AG04450 (cell line): ENCODE results near the gene KRT85. TPM values are rescaled to one million over a fixed set of nuclear protein-coding genes. Genes with fewer than 3 reads are reported as not detected.

Source experiments
- CTCF ChIA-PET: fragments of 300-600, 350-600 bp; formaldehyde crosslinking; extraction: SDS; loops from one replicate; lab custom pipeline; 2022; ENCODE audit warnings: antibody characterized with exemption, inconsistent platforms; lab: Charles Lee
- POLR2A ChIA-PET: fragments of 350-600 bp; formaldehyde crosslinking; extraction: SDS; loops from one replicate; lab custom pipeline; 2021; ENCODE audit warnings: antibody characterized with exemption, inconsistent platforms; lab: Yijun Ruan, JAX
- DNase-seq: peaks from one replicate; pipeline ENCODE4 v3.0.0-alpha.2; 2011; ENCODE audit warnings: low read depth, low spot score
- H3K27ac ChIP-seq: one replicate; pipeline ENCODE4 v1.5.1; 2012; ENCODE audit warnings: low read depth, low read length, control low read depth
- H3K27me3 ChIP-seq: one replicate; pipeline ENCODE4 v1.6.0; 2012; ENCODE audit warnings: low read length; ENCODE audit not compliant: control insufficient read depth, insufficient read depth
- H3K4me3 ChIP-seq: 2 replicates; pipeline ENCODE4 v1.5.1; 2011; ENCODE audit warnings: mild to moderate bottlenecking, low read depth, low read length, control low read depth
- H3K9me3 ChIP-seq: 2 replicates; pipeline ENCODE4 v1.5.1; 2012; ENCODE audit warnings: low read length; ENCODE audit not compliant: control insufficient read depth, insufficient read depth
- CTCF ChIP-seq: IDR thresholded peaks from 2 replicates; pipeline ENCODE4 v1.5.1; 2011; ENCODE audit warnings: low read depth, low read length, control low read depth, inconsistent platforms
- polyA plus RNA-seq: library from polyadenylated mRNA; depleted of rRNA; stranded (reverse); fragments of >200 nt; gene quantifications from 2 replicates; pipeline ENCODE4 v1.2.3, GENCODE V29; 2011

Gene KRT85
- polyA plus RNA-seq, 1 experiment, result not detected

DNA sequence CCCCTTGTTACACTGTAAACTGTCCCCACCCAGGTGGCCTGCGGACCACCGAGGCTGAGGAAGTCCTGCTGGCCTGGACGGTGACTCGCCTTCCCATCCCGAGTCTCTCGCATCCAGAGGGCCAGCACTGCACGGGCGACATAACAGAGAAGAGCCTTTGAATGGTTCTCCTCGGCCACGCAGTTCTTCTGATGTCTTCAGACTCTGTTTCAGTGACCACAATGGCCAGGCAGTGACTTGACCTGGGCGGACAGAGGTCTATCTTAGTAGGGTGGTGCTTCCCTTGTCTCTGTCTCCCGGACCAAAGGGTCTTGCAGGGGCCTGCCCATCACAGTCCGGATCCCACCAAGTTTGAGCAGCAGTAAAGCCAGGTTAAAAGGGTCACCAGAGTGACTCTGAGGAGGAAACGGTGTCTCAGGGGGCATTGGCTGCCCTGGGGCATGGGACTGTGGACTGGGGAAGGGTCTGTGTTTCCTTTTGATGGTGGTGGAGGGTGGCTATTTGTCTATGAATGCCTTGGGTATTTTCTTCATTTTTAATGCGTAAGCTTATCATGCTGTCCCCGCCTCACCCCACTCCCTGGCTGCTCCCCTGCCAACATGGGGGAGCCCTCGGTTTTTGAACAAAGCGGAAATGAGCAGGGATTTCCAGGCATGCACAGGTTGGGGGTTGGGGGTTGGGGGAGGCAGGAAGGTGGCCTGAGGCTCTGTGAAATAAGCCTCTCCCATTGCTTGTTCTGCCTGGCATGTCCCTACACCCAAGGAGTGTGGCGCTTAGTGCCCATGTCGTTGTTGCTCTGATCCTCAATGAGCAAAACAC lies 10.3 kb downstream of the KRT85 start:
- POLR2A ChIA-PET, result no interaction called here
- DNase-seq, result no peak
- no peak for TF ChIP-seq CTCF
- H3K4me3 ChIP-seq, result no peak overlapping the region
- CTCF ChIA-PET, result interaction anchor here (1.0 kb wide), 1 partner anchor 16 kb away, joined by 3 read pairs; no protein-coding TSS in a partner anchor
- H3K9me3 ChIP-seq, result no peaks in the 10 kb centered on the region
- no peak overlapping the region for H3K27ac ChIP-seq
- H3K27me3 ChIP-seq, result peaks cover 22% of the 10 kb centered on the region

DNA sequence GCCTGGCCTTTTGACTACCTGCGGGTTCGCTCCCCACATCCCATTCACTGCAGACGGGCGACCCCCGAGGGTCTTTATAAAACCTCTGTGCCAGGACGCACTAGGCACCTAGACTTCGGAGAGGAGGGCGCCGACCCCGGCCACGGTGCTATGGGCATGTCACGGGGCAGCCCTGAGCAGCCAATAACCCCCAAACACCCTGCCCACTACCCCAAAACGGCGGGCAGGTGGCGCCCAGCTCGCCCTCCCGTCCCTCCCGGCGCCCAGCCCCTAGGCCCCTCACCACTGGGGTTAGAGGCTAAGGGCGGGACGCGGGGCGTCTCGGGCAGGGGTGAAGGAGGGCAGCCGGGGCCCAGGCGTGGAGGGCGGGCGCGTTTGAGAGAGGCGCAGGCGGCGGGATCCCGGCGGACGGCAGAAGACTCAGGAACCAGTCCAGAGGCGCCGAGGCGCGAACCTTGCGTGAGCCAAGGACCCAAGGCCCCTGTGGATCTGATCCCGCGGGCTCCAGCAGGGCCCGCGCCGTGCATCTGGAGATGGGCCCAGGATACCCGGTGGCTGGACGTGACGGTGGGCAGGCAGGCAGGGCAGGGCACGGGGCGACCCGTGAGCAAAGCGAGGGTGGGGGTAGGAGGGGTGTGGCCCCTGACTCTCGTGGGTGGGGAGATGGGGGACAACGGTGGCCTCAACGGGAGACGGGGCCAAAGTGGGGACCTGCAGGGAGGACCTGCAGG lies 11.1 kb downstream of the KRT85 start:
- Histone ChIP-seq H3K9me3 (no peaks in the 10 kb centered on the region), H3K27ac (no peak overlapping the region), H3K27me3 (peaks cover 25% of the 10 kb centered on the region), H3K4me3 (no peak overlapping the region)
- no peak for TF ChIP-seq CTCF
- ChIA-PET POLR2A (no interaction called here), CTCF (interaction anchor here (1.3 to 1.7 kb wide), 2 partner anchors 16 to 18 kb away, joined by 5 read pairs; no protein-coding TSS in a partner anchor)
- no peak for DNase-seq

DNA sequence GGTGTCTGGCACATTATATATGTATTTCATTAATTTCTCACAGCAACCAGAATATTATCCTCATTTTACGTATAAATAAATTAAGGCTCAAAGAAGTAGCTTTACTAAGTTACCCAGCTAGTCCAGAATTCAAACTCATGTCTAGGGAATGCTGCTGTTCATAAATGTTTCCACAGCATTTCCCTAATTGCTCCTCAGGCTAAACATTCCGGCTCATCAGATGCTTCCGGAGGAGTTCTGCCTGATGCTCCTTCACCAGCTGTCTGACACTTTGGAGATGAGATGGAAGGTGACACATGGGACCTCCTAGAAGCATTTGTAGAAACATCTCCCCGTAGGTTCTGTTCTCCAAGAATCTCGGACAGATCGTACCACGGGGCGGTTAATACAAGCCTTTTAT lies 12.1 kb downstream of the KRT85 start:
- ChIA-PET CTCF (interaction anchor here (1.3 to 1.7 kb wide), 2 partner anchors 17 to 19 kb away, joined by 5 read pairs; no protein-coding TSS in a partner anchor), POLR2A (no interaction called here)
- H3K27ac ChIP-seq, result no peak overlapping the region
- no peak for DNase-seq
- H3K9me3 ChIP-seq, result no peaks in the 10 kb centered on the region
- no peak for TF ChIP-seq CTCF
- no peak overlapping the region for H3K4me3 ChIP-seq
- H3K27me3 ChIP-seq, result peaks cover 22% of the 10 kb centered on the region

DNA sequence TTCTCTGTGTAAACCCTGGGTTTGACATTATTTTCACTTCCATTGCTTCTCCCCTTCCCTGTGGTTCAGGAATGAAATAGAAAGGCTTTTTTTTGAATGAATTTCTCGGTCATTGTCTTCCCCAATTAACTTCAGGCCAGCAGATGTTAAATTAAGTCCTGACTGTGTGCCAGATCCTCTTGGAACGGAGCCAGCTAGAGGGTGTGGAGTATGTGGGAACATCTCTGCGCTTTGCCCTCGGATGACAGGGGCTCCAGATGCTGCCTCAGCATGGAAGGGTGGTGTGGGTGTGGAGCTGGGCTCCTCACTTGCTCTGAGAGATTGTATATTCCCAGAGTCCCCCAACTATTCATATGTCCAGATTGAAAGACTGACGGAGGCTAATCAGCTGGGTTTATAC lies 13.1 kb downstream of the KRT85 start:
- no peak for TF ChIP-seq CTCF
- CTCF ChIA-PET, result interaction anchor here (1.7 to 2.2 kb wide), 2 partner anchors 18 to 20 kb away, joined by 5 to 6 read pairs; no protein-coding TSS in a partner anchor

More for the DNA sequence above, 13.1 kb downstream of the KRT85 start:
- no peak overlapping the region for H3K4me3 ChIP-seq
- H3K27me3 ChIP-seq, result peaks cover 26% of the 10 kb centered on the region
- no peaks in the 10 kb centered on the region; the same call in 1 of the 2 replicates for H3K9me3 ChIP-seq
- no peak for DNase-seq
- POLR2A ChIA-PET, result no interaction called here
- H3K27ac ChIP-seq, result no peak overlapping the region
